HT-29 (cell line): ENCODE results near the gene SCGB1A1. TPM values are rescaled to one million over a fixed set of nuclear protein-coding genes. Genes with fewer than 3 reads are reported as not detected.

Experiments
- DNase-seq: peaks from one replicate; pipeline ENCODE4 v3.0.0-alpha.2; 2015; ENCODE audit warnings: low spot score
- total RNA-seq: library from RNA; depleted of rRNA; stranded (reverse); fragments of >200 nt; shearing (Covaris generic); gene quantifications from 2 replicates; pipeline ENCODE4 v1.2.3, GENCODE V29; 2014

SCGB1A1 gene
- total RNA-seq, 1 experiment from 2014 or later, result not detected

- DNase-seq, result no peak
These were observed 2.0 kb downstream of the SCGB1A1 start for GRCh38 chr11:62420882-62421281.

- DNase-seq, result no peak
These were observed 3.2 kb downstream of the SCGB1A1 start for GRCh38 chr11:62421996-62422395.

GRCh38 chr11:62423012-62423411, 4.2 kb downstream of the SCGB1A1 start:
- no peak for DNase-seq

GRCh38 chr11:62427630-62428233, 8.9 kb downstream of the SCGB1A1 start:
- DNase-seq, result no peak

GRCh38 chr11:62428871-62429560, 10.2 kb downstream of the SCGB1A1 start:
- no peak for DNase-seq

GRCh38 chr11:62430425-62430824, 11.6 kb downstream of the SCGB1A1 start:
- DNase-seq, result no peak

- DNase-seq, result no peak
These were observed 12.5 kb downstream of the SCGB1A1 start for GRCh38 chr11:62431171-62431901.

- DNase-seq, result no peak
These were observed 13.9 kb downstream of the SCGB1A1 start for GRCh38 chr11:62432695-62433094.

GRCh38 chr11:62433141-62433903, 14.5 kb downstream of the SCGB1A1 start:
- no peak for DNase-seq

GRCh38 chr11:62433904-62434276, 15.1 kb downstream of the SCGB1A1 start:
- DNase-seq, result no peak

GRCh38 chr11:62435846-62436660, 17.2 kb downstream of the SCGB1A1 start:
- no peak for DNase-seq

GRCh38 chr11:62437616-62438015, 18.8 kb downstream of the SCGB1A1 start:
- no peak for DNase-seq

- no peak for DNase-seq
These were observed 19.8 kb downstream of the SCGB1A1 start for GRCh38 chr11:62438641-62439040.

GRCh38 chr11:62439785-62440602, 21.2 kb downstream of the SCGB1A1 start:
- DNase-seq, result no peak

- DNase-seq, result no peak
These were observed 24.8 kb downstream of the SCGB1A1 start for GRCh38 chr11:62443390-62444235.

- DNase-seq, result no peak
These were observed 25.5 kb downstream of the SCGB1A1 start for GRCh38 chr11:62444236-62444833.

- DNase-seq, result no peak
These were observed 26.0 kb downstream of the SCGB1A1 start for GRCh38 chr11:62444835-62445234.

- DNase-seq, result no peak
These were observed 26.5 kb downstream of the SCGB1A1 start for GRCh38 chr11:62445314-62445740.

- peak; percentile 37 for DNase-seq
These were observed 27.3 kb downstream of the SCGB1A1 start for GRCh38 chr11:62446091-62446490.
